K562 (cell line): Measurements from ENCODE around the gene ARHGEF1.

Experiments used
- JUND ChIP-seq, 2 experiments: IDR thresholded peaks; 2 replicates in 1 of 2; 3 replicates in 1 of 2; pipeline ENCODE4 v1.6.1; 2011; ENCODE audit warnings: borderline replicate concordance in 2 of 2, low read depth in 2 of 2, low read length in 2 of 2, improper control_type of control experiment in 1 of 2, missing biosample characterization in 1 of 2, missing genetic modification characterization in 1 of 2, missing genetic modification reagents in 1 of 2
- PBX2 ChIP-seq, 2 experiments: IDR thresholded peaks in 1 of 2; conservative IDR thresholded peaks in 1 of 2; 2 replicates each; pipeline ENCODE4 v1.6.1; 2016; ENCODE audit warnings: low read depth in 2 of 2, mild to moderate bottlenecking in 1 of 2, missing compliant biosample characterization in 1 of 2, missing genetic modification characterization in 1 of 2, moderate library complexity in 1 of 2
- POLR2A ChIP-seq: fragments of 450-650 bp; conservative IDR thresholded peaks from 2 replicates; pipeline ENCODE4 v1.6.1; 2016
- SP2 ChIP-seq: IDR thresholded peaks from 2 replicates; pipeline ENCODE4 v1.6.1; 2011; ENCODE audit warnings: mild to moderate bottlenecking, low read depth, low read length, moderate library complexity; ENCODE audit not compliant: poor library complexity, severe bottlenecking; ENCODE audit errors: extremely low read depth

DNA sequence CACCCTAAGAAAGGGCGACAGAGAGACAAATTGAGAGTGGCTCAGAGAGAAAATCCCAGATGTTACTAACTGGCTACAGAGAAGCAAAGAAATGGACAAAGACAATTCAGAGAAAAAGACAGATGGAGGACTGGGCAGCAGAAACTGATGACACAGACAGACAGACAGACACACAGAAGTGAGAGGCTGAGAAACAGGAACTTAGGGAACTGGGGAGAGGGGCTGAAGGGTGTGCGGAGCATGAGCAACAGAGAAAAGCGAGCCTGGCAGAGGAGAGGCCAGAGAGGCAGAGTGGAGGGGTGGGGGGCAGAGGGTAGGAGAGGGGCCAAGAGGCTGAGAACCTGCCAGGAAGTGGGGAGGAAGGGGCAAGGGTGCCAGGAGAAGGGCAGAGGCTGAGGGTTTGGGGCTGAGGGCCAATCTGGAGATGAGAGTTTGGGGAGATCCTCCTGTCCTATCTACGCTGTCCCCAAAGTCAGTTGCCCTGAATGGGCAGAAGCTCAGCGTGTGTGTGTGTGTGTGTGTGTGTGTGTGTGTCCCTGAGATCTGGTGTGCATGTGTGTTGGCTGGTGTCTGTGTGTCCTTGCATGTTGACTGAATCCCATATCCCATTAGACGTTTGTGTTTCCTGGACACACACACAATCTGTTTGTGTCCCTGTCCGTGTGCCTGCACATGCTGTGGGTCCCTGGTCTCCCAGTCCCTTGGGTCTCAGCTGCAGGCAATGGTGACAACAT lies 50.9 kb downstream of the ARHGEF1 start:
- TF ChIP-seq PBX2 (CRISPR knock-in tag; IDR thresholded peaks at IDR 0.05; ENCODE audit: low read depth) (no peak), PBX2 (tag; conservative IDR thresholded peaks at IDR 0.05; ENCODE audit: low read depth) (no peak), POLR2A (no peak), JUND (IDR thresholded peaks at IDR 0.05; ENCODE audit: borderline replicate concordance, low read depth, low read length) (no peak), JUND (tag; IDR thresholded peaks at IDR 0.05; ENCODE audit: borderline replicate concordance, low read depth, low read length) (no peak), SP2 (no peak)
